Tibial nerve (tissue), 4 donors: Measurements from ENCODE around the gene RNF212.

Experiments
- CTCF ChIP-seq, 5 experiments: fragments of 200-600 bp in 3 of 5; fragments of 450-650 bp in 2 of 5; sonication (generic) in 3 of 5; IDR thresholded peaks; one replicate each; pipeline ENCODE4 v1.5.1; 2016 to 2019; ENCODE audit warnings: antibody characterized with exemption in 5 of 5, mild to moderate bottlenecking in 3 of 5, moderate library complexity in 2 of 5
- EP300 ChIP-seq, 2 donors: sonication (generic); formaldehyde crosslinking; IDR thresholded peaks; one replicate each; pipeline ENCODE4 v1.6.1; 2017; ENCODE audit warnings: antibody characterized with exemption in 2 of 2, mild to moderate bottlenecking in 1 of 2

- TF ChIP-seq CTCF (IDR thresholded peaks at IDR 0.05) (no peak), EP300 (IDR thresholded peaks at IDR 0.05) (no peak)
Observed at GRCh38 chr4:1139860-1140259, 26.5 kb upstream of the RNF212 start.
